ENCODE results near the gene ISCA2.

DNA sequence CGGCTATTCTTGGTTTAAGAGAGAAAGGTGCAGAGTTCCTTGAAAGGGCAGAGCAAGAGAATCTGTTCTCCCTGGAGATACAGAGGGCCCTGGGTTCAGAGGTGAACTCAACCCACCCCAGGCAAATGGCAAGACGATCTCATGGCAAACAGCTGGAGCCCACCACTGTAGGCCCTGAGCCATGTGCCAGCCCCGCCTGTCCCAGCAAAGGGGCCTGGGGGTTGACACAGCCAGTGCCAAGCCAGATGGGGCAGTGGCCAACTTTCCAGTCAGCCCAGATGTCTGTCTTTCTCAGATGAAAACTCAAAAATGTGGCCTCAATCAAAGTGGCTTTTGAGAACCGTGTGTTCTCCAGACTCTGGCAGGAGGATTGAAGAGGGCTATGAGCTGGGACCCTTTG is 51.8 kb downstream of the ISCA2 start:
- TF ChIP-seq, protein P1, sequence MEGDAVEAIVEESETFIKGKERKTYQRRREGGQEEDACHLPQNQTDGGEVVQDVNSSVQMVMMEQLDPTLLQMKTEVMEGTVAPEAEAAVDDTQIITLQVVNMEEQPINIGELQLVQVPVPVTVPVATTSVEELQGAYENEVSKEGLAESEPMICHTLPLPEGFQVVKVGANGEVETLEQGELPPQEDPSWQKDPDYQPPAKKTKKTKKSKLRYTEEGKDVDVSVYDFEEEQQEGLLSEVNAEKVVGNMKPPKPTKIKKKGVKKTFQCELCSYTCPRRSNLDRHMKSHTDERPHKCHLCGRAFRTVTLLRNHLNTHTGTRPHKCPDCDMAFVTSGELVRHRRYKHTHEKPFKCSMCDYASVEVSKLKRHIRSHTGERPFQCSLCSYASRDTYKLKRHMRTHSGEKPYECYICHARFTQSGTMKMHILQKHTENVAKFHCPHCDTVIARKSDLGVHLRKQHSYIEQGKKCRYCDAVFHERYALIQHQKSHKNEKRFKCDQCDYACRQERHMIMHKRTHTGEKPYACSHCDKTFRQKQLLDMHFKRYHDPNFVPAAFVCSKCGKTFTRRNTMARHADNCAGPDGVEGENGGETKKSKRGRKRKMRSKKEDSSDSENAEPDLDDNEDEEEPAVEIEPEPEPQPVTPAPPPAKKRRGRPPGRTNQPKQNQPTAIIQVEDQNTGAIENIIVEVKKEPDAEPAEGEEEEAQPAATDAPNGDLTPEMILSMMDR (IDR thresholded peaks at IDR 0.05) = no peak
- no peak for TF ChIP-seq POLR2A (IDR thresholded peaks at IDR 0.05)
- no peak for TF ChIP-seq POLR2AphosphoS5 (IDR thresholded peaks at IDR 0.05)
